HEK293 (cell line): ENCODE results near the gene TRAP1.
A peak's percentile ranks its signal among the peaks of the same experiment; 100 is the strongest.

Experiments used
- EGR2 ChIP-seq: fragments of 450-650 bp; formaldehyde crosslinking; IDR thresholded peaks from 2 replicates; pipeline ENCODE4 v1.5.1; 2016; ENCODE audit warnings: low read depth, missing biosample characterization, missing genetic modification characterization
- GFI1B ChIP-seq: fragments of 450-650 bp; formaldehyde crosslinking; IDR thresholded peaks from 2 replicates; pipeline ENCODE4 v1.5.1; 2016; ENCODE audit warnings: missing biosample characterization, missing genetic modification characterization
- GLI4 ChIP-seq: fragments of 450-650 bp; formaldehyde crosslinking; IDR thresholded peaks from 2 replicates; pipeline ENCODE4 v1.5.1; 2016; ENCODE audit warnings: missing biosample characterization, missing genetic modification characterization
- GLIS1 ChIP-seq: fragments of 450-650 bp; formaldehyde crosslinking; IDR thresholded peaks from 2 replicates; pipeline ENCODE4 v1.5.1; 2016; ENCODE audit warnings: missing biosample characterization, missing genetic modification characterization
- HOXC10 ChIP-seq: sonication (generic); formaldehyde crosslinking; IDR thresholded peaks from 2 replicates; pipeline ENCODE4 v1.8.1; 2023; ENCODE audit warnings: mild to moderate bottlenecking, missing genetic modification reagents
- KLF1 ChIP-seq: fragments of 450-650 bp; formaldehyde crosslinking; IDR thresholded peaks from 2 replicates; pipeline ENCODE4 v1.5.1; 2016; ENCODE audit warnings: missing biosample characterization, missing genetic modification characterization
- MZF1 ChIP-seq: fragments of 450-650 bp; formaldehyde crosslinking; IDR thresholded peaks from 2 replicates; pipeline ENCODE4 v1.5.1; 2017; ENCODE audit warnings: missing biosample characterization, missing genetic modification characterization, borderline replicate concordance
- OVOL3 ChIP-seq: fragments of 450-650 bp; formaldehyde crosslinking; IDR thresholded peaks from 2 replicates; pipeline ENCODE4 v1.5.1; 2016; ENCODE audit warnings: missing biosample characterization, missing genetic modification characterization
- SALL2 ChIP-seq: fragments of 450-650 bp; formaldehyde crosslinking; IDR thresholded peaks from 2 replicates; pipeline ENCODE4 v1.5.0; 2017; ENCODE audit warnings: missing biosample characterization, mild to moderate bottlenecking, missing genetic modification characterization, borderline replicate concordance
- SCRT2 ChIP-seq: fragments of 450-650 bp; formaldehyde crosslinking; IDR thresholded peaks from 2 replicates; pipeline ENCODE4 v1.5.1; 2016; ENCODE audit warnings: missing biosample characterization, missing genetic modification characterization
- SETDB1 ChIP-seq: IDR thresholded peaks from one replicate; pipeline ENCODE4 v1.6.1; 2017; ENCODE audit warnings: mild to moderate bottlenecking, low read length, moderate library complexity, mixed read lengths; ENCODE audit not compliant: insufficient read length
- ZBTB8A ChIP-seq: fragments of 450-650 bp; formaldehyde crosslinking; IDR thresholded peaks from 2 replicates; pipeline ENCODE4 v1.5.1; 2016; ENCODE audit warnings: missing biosample characterization, missing genetic modification characterization
- ZNF112 ChIP-seq: fragments of 450-650 bp; formaldehyde crosslinking; IDR thresholded peaks from 2 replicates; pipeline ENCODE4 v1.5.0; 2017; ENCODE audit warnings: missing biosample characterization, missing genetic modification characterization
- ZNF211 ChIP-seq: fragments of 450-650 bp; formaldehyde crosslinking; IDR thresholded peaks from 2 replicates; pipeline ENCODE4 v1.5.1; 2016; ENCODE audit warnings: low read depth, missing biosample characterization, missing genetic modification characterization
- ZNF24 ChIP-seq: fragments of 450-650 bp; formaldehyde crosslinking; IDR thresholded peaks from 2 replicates; pipeline ENCODE4 v1.5.1; 2016; ENCODE audit warnings: missing biosample characterization, missing genetic modification characterization
- ZNF391 ChIP-seq: fragments of 450-650 bp; formaldehyde crosslinking; IDR thresholded peaks from 2 replicates; pipeline ENCODE4 v1.5.1; 2016; ENCODE audit warnings: low read depth, missing biosample characterization, missing genetic modification characterization, borderline replicate concordance
- ZNF433 ChIP-seq: fragments of 450-650 bp; formaldehyde crosslinking; IDR thresholded peaks from 2 replicates; pipeline ENCODE4 v1.5.1; 2016; ENCODE audit warnings: missing biosample characterization, missing genetic modification characterization, low read depth
- ZNF529 ChIP-seq: fragments of 450-650 bp; formaldehyde crosslinking; IDR thresholded peaks from 2 replicates; pipeline ENCODE4 v1.5.1; 2017; ENCODE audit warnings: missing genetic modification characterization, missing biosample characterization; ENCODE audit not compliant: insufficient replicate concordance
- ZNF558 ChIP-seq: fragments of 450-650 bp; formaldehyde crosslinking; IDR thresholded peaks from 2 replicates; pipeline ENCODE4 v1.5.1; 2016; ENCODE audit warnings: missing biosample characterization, missing genetic modification characterization
- ZNF792 ChIP-seq: fragments of 450-650 bp; formaldehyde crosslinking; IDR thresholded peaks from 2 replicates; pipeline ENCODE4 v1.5.1; 2016; ENCODE audit warnings: missing biosample characterization, missing genetic modification characterization
- ZSCAN16 ChIP-seq: fragments of 450-650 bp; formaldehyde crosslinking; IDR thresholded peaks from 2 replicates; pipeline ENCODE4 v1.5.1; 2016; ENCODE audit warnings: missing biosample characterization, missing genetic modification characterization
- TF ChIP-seq, protein P1 (sequence below): fragments of 450-650 bp; formaldehyde crosslinking; IDR thresholded peaks from 2 replicates; pipeline ENCODE4 v1.5.1; 2016; ENCODE audit warnings: missing biosample characterization, missing genetic modification characterization
- TF ChIP-seq, protein P2 (sequence below): fragments of 450-650 bp; formaldehyde crosslinking; IDR thresholded peaks from 2 replicates; pipeline ENCODE4 v1.5.1; 2016; ENCODE audit warnings: missing biosample characterization, missing genetic modification characterization
- TF ChIP-seq, protein P3 (sequence below): fragments of 450-650 bp; formaldehyde crosslinking; IDR thresholded peaks from 2 replicates; pipeline ENCODE4 v1.5.1; 2017; ENCODE audit warnings: missing biosample characterization, missing genetic modification characterization
- TF ChIP-seq, protein P4 (sequence below): fragments of 450-650 bp; formaldehyde crosslinking; IDR thresholded peaks from 2 replicates; pipeline ENCODE4 v1.5.1; 2017; ENCODE audit warnings: missing biosample characterization, mild to moderate bottlenecking, missing genetic modification characterization, moderate library complexity
- TF ChIP-seq, protein P5 (sequence below): fragments of 450-650 bp; formaldehyde crosslinking; IDR thresholded peaks from 2 replicates; pipeline ENCODE4 v1.5.1; 2016; ENCODE audit warnings: missing biosample characterization, missing genetic modification characterization
- TF ChIP-seq, protein P6 (sequence below): fragments of 450-650 bp; formaldehyde crosslinking; IDR thresholded peaks from 2 replicates; pipeline ENCODE4 v1.5.1; 2016; ENCODE audit warnings: missing biosample characterization, missing genetic modification characterization
- TF ChIP-seq, protein P7 (sequence below): fragments of 450-650 bp; formaldehyde crosslinking; IDR thresholded peaks from 2 replicates; pipeline ENCODE4 v1.5.1; 2016; ENCODE audit warnings: missing biosample characterization, missing genetic modification characterization, low read depth

Gene TRAP1

DNA sequence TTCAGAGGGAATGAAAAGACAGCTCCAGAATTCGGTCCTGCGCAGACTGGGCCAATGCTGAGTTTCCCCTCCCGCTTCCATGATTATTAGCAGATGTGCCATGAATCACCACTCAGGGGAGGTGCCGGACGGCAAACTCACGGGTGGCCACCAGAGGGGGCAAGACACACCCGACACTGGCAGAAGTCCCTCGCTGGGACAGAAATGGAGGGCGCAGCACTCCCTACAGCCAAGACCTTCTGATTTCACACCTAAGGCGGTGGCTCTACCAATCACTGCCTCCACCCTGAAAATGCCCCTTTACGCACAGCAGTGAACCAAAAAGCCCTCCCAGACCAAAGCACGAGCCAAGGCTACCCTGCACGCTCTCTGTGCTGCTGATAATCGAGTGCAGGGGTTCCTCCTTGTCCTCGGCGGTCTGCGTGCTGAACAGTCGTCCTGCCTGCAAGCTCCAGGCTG, 26.8 kb downstream of the TRAP1 start (continued):
- TF ChIP-seq, protein P1, sequence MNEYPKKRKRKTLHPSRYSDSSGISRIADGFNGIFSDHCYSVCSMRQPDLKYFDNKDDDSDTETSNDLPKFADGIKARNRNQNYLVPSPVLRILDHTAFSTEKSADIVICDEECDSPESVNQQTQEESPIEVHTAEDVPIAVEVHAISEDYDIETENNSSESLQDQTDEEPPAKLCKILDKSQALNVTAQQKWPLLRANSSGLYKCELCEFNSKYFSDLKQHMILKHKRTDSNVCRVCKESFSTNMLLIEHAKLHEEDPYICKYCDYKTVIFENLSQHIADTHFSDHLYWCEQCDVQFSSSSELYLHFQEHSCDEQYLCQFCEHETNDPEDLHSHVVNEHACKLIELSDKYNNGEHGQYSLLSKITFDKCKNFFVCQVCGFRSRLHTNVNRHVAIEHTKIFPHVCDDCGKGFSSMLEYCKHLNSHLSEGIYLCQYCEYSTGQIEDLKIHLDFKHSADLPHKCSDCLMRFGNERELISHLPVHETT (tag by site-specific recombination): peak; percentile 69; the same call in 1 of the 2 replicates
- TF ChIP-seq GLI4 (tag by site-specific recombination) (no peak), ZNF792 (no peak), ZSCAN16 (tag by site-specific recombination) (no peak), OVOL3 (tag by site-specific recombination) (no peak), ZNF211 (tag by site-specific recombination) (no peak), ZNF391 (tag by site-specific recombination) (no peak; the same call in 1 of the 2 replicates), ZNF24 (tag by site-specific recombination) (no peak), SALL2 (tag by site-specific recombination) (no peak), MZF1 (tag by site-specific recombination) (no peak), SETDB1 (no peak), ZBTB8A (0 out of 2 replicates have a peak, but pooled peaks have one; percentile 12), SCRT2 (tag by site-specific recombination) (no peak), ZNF433 (tag by site-specific recombination) (no peak), EGR2 (tag by site-specific recombination) (no peak), ZNF112 (tag by site-specific recombination) (no peak), GLIS1 (tag by site-specific recombination) (peak; percentile 72), ZNF558 (tag by site-specific recombination) (no peak), HOXC10 (CRISPR knock-in tag) (no peak), GFI1B (tag by site-specific recombination) (0 out of 2 replicates have a peak, but pooled peaks have one; percentile 6), KLF1 (tag by site-specific recombination) (0 out of 2 replicates have a peak, but pooled peaks have one; percentile 16), ZNF529 (tag by site-specific recombination) (no peak)
- TF ChIP-seq, protein P2, sequence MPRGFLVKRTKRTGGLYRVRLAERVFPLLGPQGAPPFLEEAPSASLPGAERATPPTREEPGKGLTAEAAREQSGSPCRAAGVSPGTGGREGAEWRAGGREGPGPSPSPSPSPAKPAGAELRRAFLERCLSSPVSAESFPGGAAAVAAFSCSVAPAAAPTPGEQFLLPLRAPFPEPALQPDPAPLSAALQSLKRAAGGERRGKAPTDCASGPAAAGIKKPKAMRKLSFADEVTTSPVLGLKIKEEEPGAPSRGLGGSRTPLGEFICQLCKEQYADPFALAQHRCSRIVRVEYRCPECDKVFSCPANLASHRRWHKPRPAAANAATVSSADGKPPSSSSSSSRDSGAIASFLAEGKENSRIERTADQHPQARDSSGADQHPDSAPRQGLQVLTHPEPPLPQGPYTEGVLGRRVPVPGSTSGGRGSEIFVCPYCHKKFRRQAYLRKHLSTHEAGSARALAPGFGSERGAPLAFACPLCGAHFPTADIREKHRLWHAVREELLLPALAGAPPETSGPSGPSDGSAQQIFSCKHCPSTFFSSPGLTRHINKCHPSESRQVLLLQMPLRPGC (tag by site-specific recombination): no peak
- TF ChIP-seq, protein P3, sequence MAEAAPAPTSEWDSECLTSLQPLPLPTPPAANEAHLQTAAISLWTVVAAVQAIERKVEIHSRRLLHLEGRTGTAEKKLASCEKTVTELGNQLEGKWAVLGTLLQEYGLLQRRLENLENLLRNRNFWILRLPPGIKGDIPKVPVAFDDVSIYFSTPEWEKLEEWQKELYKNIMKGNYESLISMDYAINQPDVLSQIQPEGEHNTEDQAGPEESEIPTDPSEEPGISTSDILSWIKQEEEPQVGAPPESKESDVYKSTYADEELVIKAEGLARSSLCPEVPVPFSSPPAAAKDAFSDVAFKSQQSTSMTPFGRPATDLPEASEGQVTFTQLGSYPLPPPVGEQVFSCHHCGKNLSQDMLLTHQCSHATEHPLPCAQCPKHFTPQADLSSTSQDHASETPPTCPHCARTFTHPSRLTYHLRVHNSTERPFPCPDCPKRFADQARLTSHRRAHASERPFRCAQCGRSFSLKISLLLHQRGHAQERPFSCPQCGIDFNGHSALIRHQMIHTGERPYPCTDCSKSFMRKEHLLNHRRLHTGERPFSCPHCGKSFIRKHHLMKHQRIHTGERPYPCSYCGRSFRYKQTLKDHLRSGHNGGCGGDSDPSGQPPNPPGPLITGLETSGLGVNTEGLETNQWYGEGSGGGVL (tag by site-specific recombination): no peak
- TF ChIP-seq, protein P4, sequence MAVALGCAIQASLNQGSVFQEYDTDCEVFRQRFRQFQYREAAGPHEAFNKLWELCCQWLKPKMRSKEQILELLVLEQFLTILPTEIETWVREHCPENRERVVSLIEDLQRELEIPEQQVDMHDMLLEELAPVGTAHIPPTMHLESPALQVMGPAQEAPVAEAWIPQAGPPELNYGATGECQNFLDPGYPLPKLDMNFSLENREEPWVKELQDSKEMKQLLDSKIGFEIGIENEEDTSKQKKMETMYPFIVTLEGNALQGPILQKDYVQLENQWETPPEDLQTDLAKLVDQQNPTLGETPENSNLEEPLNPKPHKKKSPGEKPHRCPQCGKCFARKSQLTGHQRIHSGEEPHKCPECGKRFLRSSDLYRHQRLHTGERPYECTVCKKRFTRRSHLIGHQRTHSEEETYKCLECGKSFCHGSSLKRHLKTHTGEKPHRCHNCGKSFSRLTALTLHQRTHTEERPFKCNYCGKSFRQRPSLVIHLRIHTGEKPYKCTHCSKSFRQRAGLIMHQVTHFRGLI (tag by site-specific recombination): no peak
- TF ChIP-seq, protein P5, sequence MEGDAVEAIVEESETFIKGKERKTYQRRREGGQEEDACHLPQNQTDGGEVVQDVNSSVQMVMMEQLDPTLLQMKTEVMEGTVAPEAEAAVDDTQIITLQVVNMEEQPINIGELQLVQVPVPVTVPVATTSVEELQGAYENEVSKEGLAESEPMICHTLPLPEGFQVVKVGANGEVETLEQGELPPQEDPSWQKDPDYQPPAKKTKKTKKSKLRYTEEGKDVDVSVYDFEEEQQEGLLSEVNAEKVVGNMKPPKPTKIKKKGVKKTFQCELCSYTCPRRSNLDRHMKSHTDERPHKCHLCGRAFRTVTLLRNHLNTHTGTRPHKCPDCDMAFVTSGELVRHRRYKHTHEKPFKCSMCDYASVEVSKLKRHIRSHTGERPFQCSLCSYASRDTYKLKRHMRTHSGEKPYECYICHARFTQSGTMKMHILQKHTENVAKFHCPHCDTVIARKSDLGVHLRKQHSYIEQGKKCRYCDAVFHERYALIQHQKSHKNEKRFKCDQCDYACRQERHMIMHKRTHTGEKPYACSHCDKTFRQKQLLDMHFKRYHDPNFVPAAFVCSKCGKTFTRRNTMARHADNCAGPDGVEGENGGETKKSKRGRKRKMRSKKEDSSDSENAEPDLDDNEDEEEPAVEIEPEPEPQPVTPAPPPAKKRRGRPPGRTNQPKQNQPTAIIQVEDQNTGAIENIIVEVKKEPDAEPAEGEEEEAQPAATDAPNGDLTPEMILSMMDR (tag by site-specific recombination): peak; percentile 92
- TF ChIP-seq, protein P6, sequence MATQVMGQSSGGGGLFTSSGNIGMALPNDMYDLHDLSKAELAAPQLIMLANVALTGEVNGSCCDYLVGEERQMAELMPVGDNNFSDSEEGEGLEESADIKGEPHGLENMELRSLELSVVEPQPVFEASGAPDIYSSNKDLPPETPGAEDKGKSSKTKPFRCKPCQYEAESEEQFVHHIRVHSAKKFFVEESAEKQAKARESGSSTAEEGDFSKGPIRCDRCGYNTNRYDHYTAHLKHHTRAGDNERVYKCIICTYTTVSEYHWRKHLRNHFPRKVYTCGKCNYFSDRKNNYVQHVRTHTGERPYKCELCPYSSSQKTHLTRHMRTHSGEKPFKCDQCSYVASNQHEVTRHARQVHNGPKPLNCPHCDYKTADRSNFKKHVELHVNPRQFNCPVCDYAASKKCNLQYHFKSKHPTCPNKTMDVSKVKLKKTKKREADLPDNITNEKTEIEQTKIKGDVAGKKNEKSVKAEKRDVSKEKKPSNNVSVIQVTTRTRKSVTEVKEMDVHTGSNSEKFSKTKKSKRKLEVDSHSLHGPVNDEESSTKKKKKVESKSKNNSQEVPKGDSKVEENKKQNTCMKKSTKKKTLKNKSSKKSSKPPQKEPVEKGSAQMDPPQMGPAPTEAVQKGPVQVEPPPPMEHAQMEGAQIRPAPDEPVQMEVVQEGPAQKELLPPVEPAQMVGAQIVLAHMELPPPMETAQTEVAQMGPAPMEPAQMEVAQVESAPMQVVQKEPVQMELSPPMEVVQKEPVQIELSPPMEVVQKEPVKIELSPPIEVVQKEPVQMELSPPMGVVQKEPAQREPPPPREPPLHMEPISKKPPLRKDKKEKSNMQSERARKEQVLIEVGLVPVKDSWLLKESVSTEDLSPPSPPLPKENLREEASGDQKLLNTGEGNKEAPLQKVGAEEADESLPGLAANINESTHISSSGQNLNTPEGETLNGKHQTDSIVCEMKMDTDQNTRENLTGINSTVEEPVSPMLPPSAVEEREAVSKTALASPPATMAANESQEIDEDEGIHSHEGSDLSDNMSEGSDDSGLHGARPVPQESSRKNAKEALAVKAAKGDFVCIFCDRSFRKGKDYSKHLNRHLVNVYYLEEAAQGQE (tag by site-specific recombination): no peak
- TF ChIP-seq, protein P7, sequence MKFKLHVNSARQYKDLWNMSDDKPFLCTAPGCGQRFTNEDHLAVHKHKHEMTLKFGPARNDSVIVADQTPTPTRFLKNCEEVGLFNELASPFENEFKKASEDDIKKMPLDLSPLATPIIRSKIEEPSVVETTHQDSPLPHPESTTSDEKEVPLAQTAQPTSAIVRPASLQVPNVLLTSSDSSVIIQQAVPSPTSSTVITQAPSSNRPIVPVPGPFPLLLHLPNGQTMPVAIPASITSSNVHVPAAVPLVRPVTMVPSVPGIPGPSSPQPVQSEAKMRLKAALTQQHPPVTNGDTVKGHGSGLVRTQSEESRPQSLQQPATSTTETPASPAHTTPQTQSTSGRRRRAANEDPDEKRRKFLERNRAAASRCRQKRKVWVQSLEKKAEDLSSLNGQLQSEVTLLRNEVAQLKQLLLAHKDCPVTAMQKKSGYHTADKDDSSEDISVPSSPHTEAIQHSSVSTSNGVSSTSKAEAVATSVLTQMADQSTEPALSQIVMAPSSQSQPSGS (tag by site-specific recombination): no peak
